ENCODE results near the gene GPR158.

GPR158 gene

DNA sequence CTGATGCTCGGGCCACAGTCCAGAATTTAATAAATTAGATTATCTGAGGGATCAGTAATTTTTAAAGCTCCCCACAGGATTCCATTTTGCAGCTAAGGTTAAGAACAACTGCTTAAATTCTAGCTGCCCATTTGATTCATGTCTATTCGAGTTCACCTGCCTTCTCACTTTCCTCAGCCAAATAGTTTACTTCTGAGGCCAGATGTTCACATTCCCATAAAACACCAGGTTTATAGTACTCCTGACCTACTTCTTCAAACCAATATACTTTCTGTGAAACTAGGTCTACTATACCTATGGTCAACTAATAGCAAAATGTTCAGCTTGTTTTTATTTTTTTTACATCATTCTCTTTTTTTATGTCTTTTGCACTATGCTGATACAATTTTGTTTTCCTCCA, 86.3 kb downstream of the GPR158 start:
- in situ Hi-C loops (cut with MboI; ENCODE audit: low sequenced_read_pairs, unreplicated experiment): no loop called here
- DNase-seq (ENCODE audit: low spot score): no peak
- TF ChIP-seq, protein P1, sequence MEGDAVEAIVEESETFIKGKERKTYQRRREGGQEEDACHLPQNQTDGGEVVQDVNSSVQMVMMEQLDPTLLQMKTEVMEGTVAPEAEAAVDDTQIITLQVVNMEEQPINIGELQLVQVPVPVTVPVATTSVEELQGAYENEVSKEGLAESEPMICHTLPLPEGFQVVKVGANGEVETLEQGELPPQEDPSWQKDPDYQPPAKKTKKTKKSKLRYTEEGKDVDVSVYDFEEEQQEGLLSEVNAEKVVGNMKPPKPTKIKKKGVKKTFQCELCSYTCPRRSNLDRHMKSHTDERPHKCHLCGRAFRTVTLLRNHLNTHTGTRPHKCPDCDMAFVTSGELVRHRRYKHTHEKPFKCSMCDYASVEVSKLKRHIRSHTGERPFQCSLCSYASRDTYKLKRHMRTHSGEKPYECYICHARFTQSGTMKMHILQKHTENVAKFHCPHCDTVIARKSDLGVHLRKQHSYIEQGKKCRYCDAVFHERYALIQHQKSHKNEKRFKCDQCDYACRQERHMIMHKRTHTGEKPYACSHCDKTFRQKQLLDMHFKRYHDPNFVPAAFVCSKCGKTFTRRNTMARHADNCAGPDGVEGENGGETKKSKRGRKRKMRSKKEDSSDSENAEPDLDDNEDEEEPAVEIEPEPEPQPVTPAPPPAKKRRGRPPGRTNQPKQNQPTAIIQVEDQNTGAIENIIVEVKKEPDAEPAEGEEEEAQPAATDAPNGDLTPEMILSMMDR (IDR thresholded peaks at IDR 0.05; ENCODE audit: borderline replicate concordance, control extremely low read depth, extremely low read depth, insufficient read depth, missing control alignments): no peak

DNA sequence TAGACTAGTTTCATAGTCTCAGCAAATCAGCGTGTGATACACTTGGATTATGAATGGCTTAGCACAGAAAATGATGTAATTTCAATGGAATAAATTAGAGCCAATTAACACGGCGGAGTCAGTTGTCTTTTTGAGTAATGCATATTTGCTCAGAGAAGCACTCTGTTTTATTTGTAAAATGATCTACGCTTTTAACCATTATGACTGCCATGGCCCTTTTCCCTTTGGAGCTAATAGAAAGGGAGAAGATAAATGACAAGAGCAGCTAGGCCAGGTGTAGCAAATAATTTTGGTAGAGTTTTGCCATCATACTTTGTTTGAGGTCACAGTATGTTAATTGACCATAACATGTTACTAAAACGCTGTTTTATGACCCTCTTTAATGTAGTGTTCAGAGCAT, 86.8 kb downstream of the GPR158 start:
- TF ChIP-seq, protein P1 (IDR thresholded peaks at IDR 0.05; ENCODE audit: borderline replicate concordance, control extremely low read depth, extremely low read depth, insufficient read depth, missing control alignments): no peak
- in situ Hi-C loops (cut with MboI; ENCODE audit: low sequenced_read_pairs, unreplicated experiment): no loop called here
- DNase-seq (ENCODE audit: low spot score): no peak

DNA sequence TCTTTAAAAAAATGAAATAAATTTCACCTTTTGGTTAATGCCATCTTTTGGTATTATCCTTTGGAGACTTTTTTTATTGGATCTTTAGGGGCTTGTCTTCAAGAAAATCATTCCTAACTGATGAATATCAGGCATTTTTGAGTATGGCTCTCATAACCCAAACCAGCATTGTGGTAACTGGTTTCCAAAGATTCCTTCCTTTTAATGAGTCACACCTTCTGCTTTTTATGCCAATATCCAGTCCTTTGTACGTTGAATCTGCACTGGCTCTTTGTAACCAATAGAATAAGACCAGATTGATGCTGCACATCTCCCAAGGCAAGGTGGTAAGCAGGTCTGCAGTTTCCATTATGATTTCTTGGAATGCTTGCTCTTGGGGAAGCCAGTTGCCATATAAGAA, 89.1 kb downstream of the GPR158 start:
- in situ Hi-C loops (cut with MboI; ENCODE audit: low sequenced_read_pairs, unreplicated experiment): no loop called here
- no peak for DNase-seq (ENCODE audit: low spot score)
- TF ChIP-seq, protein P1 (IDR thresholded peaks at IDR 0.05; ENCODE audit: borderline replicate concordance, control extremely low read depth, extremely low read depth, insufficient read depth, missing control alignments): no peak

DNA sequence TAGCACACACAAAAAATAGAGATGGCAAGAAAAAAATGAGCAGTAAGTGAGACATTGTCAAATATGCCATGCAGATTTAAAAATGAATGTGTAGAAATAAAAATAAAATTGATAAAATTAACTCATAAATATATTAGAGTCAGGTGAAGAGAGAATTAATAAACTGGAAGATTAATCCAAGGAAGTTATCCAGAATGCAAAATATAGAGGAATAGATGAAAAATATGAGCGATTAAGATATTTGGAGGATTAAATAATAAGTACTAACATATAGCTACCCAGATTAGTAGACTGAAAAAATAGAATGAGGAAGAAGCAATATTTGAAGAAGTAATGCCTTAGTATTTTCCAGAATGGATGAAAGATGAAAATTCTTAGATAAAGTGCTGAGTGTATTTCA, 103.4 kb downstream of the GPR158 start:
- DNase-seq (ENCODE audit: low spot score): no peak
- in situ Hi-C loops (cut with MboI; ENCODE audit: low sequenced_read_pairs, unreplicated experiment): no loop called here
- TF ChIP-seq, protein P1 (IDR thresholded peaks at IDR 0.05; ENCODE audit: borderline replicate concordance, control extremely low read depth, extremely low read depth, insufficient read depth, missing control alignments): no peak

DNA sequence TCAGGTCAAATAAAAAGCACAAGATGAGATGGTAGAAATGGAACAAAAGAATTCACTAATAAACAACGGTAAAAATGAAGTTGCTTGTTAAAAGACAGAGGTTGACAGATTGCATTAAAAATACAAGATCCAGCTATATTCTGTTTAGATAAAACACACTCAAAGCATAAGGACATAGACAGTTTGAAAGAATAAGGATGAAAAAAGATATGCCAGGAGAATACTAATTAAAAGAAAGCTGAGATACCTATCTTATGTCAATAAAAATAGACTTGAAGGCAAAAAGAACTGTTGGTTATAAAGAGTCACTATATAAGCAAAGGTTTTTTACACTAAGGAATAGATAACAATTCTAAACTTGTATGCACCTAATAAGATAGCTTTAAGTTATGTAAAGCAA, 105.3 kb downstream of the GPR158 start:
- in situ Hi-C loops (cut with MboI; ENCODE audit: low sequenced_read_pairs, unreplicated experiment): no loop called here
- DNase-seq (ENCODE audit: low spot score): no peak
- TF ChIP-seq, protein P1 (IDR thresholded peaks at IDR 0.05; ENCODE audit: borderline replicate concordance, control extremely low read depth, extremely low read depth, insufficient read depth, missing control alignments): no peak

DNA sequence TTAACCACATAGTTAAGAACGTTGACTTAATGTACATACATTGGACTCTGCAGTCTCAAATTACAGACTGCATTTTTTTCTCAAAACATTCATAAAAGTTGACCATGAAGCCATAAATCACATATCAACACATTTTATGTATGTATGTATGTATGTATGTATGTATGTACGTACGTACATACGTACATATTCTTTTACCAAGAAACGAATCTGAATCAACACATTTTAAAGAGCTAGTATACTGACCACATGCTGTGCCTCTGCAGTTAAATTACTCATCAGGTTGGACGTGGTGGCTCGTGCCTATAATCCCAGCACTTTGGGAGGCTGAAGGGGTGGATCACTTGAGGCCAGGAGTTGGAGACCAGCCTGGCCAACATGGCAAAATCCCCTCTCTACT, 105.8 kb downstream of the GPR158 start:
- DNase-seq (ENCODE audit: low spot score): no peak
- in situ Hi-C loops (cut with MboI; ENCODE audit: low sequenced_read_pairs, unreplicated experiment): no loop called here
- TF ChIP-seq, protein P1 (IDR thresholded peaks at IDR 0.05; ENCODE audit: borderline replicate concordance, control extremely low read depth, extremely low read depth, insufficient read depth, missing control alignments): no peak

DNA sequence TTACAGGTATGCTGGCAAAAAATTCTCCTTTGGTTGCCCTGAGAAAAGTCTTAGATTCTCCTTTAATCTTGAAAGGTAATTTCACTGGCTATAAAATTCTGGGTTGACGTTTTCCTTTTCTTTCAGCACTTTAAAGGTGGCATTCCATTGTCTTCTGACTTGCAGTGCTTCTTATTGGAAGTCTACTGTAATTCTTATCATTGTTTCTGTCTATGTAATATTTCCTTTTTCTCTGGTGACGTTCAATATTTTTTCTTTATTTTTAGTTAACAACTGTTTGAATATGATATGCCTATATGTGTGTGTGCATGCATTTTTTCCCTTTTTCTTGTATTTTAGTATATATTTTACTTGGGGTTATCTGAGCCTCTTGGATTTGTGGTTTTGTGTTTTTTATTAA, 111.0 kb downstream of the GPR158 start:
- in situ Hi-C loops (cut with MboI; ENCODE audit: low sequenced_read_pairs, unreplicated experiment): no loop called here
- TF ChIP-seq, protein P1 (IDR thresholded peaks at IDR 0.05; ENCODE audit: borderline replicate concordance, control extremely low read depth, extremely low read depth, insufficient read depth, missing control alignments): no peak
- DNase-seq (ENCODE audit: low spot score): no peak

Measured in GM13976 (cell line).